Measurements from ENCODE around the gene IQCE. TPM values are rescaled to one million over a fixed set of nuclear protein-coding genes. Genes with fewer than 3 reads are reported as not detected.

The IQCE gene
- total RNA-seq, 4 donors from 2014 or later, result 27.2 to 187 (median 55.5) TPM

- H3K27ac ChIP-seq, result peak overlapping the region in 2 of 4 donors; percentile 56 to 62
- intact Hi-C loops (cut with DNase I; ENCODE audit: low total_unique reads) (no loop called here), in situ Hi-C loops (cut with MboI; ENCODE audit: low pct_ligation_motif_present in 1 of 4, low pct_unique_long_range_greater_than_20kb in 1 of 4, low sequenced_read_pairs in 3 of 4) (no loop called here)
- H3K27me3 ChIP-seq, result peaks cover 15% of the 10 kb centered on the region
- 46 to 54% methylated on average over 9 to 18 of the region's 18 CpGs for WGBS, 2 donors (ENCODE audit: low coverage in 1 of 2)
- H3K4me3 ChIP-seq, result no peak overlapping the region
- no peak for TF ChIP-seq POLR2AphosphoS5 (IDR thresholded peaks at IDR 0.05)
- TF ChIP-seq POLR2A (IDR thresholded peaks at IDR 0.05), result no peak
- peak; percentile 74 for DNase-seq
- no peaks in the 10 kb centered on the region for H3K9me3 ChIP-seq
- peaks cover 16 to 40% (median 30%) of the 10 kb centered on the region in 4 donors for H3K4me1 ChIP-seq
- no peaks in the 10 kb centered on the region for H3K36me3 ChIP-seq
Observed at GRCh38 chr7:2517678-2518507, 40.9 kb upstream of the IQCE start.

GRCh38 chr7:2518737-2519118, 40.1 kb upstream of the IQCE start:
- Histone ChIP-seq H3K4me3 (peak overlapping the region in 3 of 4 donors; percentile 31 to 65 (median 65)), H3K27ac (peak overlapping the region; percentile 56 to 94 (median 63)), H3K36me3 (no peaks in the 10 kb centered on the region), H3K9me3 (no peaks in the 10 kb centered on the region), H3K27me3 (peaks cover 15% of the 10 kb centered on the region), H3K4me1 (peaks cover 24 to 48% (median 39%) of the 10 kb centered on the region in 4 donors)
- in situ Hi-C loops (cut with MboI; ENCODE audit: low pct_ligation_motif_present in 1 of 4, low pct_unique_long_range_greater_than_20kb in 1 of 4, low sequenced_read_pairs in 3 of 4) (no loop called here), intact Hi-C loops (cut with DNase I; ENCODE audit: low total_unique reads) (no loop called here)
- DNase-seq, result no peak
- TF ChIP-seq EP300 (IDR thresholded peaks at IDR 0.05; ENCODE audit: low read depth) (no peak), POLR2A (IDR thresholded peaks at IDR 0.05) (no peak), POLR2AphosphoS5 (IDR thresholded peaks at IDR 0.05) (no peak), CTCF (IDR thresholded peaks at IDR 0.05) (no peak)
- WGBS, 2 donors (ENCODE audit: low coverage in 1 of 2), result 7% methylated on average over 15 of the region's 41 CpGs; no CpG with 5 or more reads in 1 of the 2 donors

- WGBS, 2 donors (ENCODE audit: low coverage in 1 of 2), result 0 to 6% methylated on average over 3 to 32 of the region's 95 CpGs
- in situ Hi-C loops (cut with MboI; ENCODE audit: low pct_ligation_motif_present in 1 of 4, low pct_unique_long_range_greater_than_20kb in 1 of 4, low sequenced_read_pairs in 3 of 4), result no loop called here
- Histone ChIP-seq H3K9me3 (no peaks in the 10 kb centered on the region), H3K4me3 (peak within 1 kb of the TSS; percentile 42 to 65 (median 57)), H3K36me3 (no peaks in the 10 kb centered on the region), H3K27me3 (peaks cover 15% of the 10 kb centered on the region), H3K4me1 (peaks cover 25 to 54% (median 43%) of the 10 kb centered on the region in 4 donors), H3K27ac (peak within 1 kb of the TSS; percentile 89 to 94 (median 92))
- TF ChIP-seq EP300 (IDR thresholded peaks at IDR 0.05; ENCODE audit: low read depth) (no peak), POLR2A (IDR thresholded peaks at IDR 0.05) (peak; percentile 80), CTCF (IDR thresholded peaks at IDR 0.05) (no peak), POLR2AphosphoS5 (IDR thresholded peaks at IDR 0.05) (peak; percentile 95 to 99 (median 99))
- intact Hi-C loops (cut with DNase I; ENCODE audit: low total_unique reads), result no loop called here
- peak; percentile 92 for DNase-seq
Observed at GRCh38 chr7:2519119-2519930, 39.5 kb upstream of the IQCE start, which contains the start of gene LFNG. TSS of gene LFNG (plus strand) at chr7:2519774. CDS start at chr7:2519862, 88 bp downstream.

- Histone ChIP-seq H3K4me3 (peak overlapping the region; percentile 42 to 65 (median 57)), H3K27me3 (peaks cover 15% of the 10 kb centered on the region), H3K36me3 (no peaks in the 10 kb centered on the region), H3K4me1 (peaks cover 27 to 64% (median 52%) of the 10 kb centered on the region in 4 donors), H3K27ac (peak overlapping the region; percentile 89 to 94 (median 92)), H3K9me3 (no peaks in the 10 kb centered on the region)
- intact Hi-C loops (cut with DNase I; ENCODE audit: low total_unique reads), result no loop called here
- 2% methylated on average over 17 of the region's 37 CpGs; no CpG with 5 or more reads in 1 of the 2 donors for WGBS, 2 donors (ENCODE audit: low coverage in 1 of 2)
- TF ChIP-seq POLR2A (IDR thresholded peaks at IDR 0.05), result no peak
- TF ChIP-seq EP300 (IDR thresholded peaks at IDR 0.05; ENCODE audit: low read depth), result no peak
- peak in 1 of 3 donors; percentile 43 for TF ChIP-seq POLR2AphosphoS5 (IDR thresholded peaks at IDR 0.05)
- peak in 3 of 5 experiments; percentile 8 to 62 (median 51) for TF ChIP-seq CTCF (IDR thresholded peaks at IDR 0.05)
- peak; percentile 62 for DNase-seq
- in situ Hi-C loops (cut with MboI; ENCODE audit: low pct_ligation_motif_present in 1 of 4, low pct_unique_long_range_greater_than_20kb in 1 of 4, low sequenced_read_pairs in 3 of 4), result no loop called here
Observed at GRCh38 chr7:2520131-2520760, 38.5 kb upstream of the IQCE start.
